ENCODE data around the gene NFATC3.

The NFATC3 gene

DNA sequence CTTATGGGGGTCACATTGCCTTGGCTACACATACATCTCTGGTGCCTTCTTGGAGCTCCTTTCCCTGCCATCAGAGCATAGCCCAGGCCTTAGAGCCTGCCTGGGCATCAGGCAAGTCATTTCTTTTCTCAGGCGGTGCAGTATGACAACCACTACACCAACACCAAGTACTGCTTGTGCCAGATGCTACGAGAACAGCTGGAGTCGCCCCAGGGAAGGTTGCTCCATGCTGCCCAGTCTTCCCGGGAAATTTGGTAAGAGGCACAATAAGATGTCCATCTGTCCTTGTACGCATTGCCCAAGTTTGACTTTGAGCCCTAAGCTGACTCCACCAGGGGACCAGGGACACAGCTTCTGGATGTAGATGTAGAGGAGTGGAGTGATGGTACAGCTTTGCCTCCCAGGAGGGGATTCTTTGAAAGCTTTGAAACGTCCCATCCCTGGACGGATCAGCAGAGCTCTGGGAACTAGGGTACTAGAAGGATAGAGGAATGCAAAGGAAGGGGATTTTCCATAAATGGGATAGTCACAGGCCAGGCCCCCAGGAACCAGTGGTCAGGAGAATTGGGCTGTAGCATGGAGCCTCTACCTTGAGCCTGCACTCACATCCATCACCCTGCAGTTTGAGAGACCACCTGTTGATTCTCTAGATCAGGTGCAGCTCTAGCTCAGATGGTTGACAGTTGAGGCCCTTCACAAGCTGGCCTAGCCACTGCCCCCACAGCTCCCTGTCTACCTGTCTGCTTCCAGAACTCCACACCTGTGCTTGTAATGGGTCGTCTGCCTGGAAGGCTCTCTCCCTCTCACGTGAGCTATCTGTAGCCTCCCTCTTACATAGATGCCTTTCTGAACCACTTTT, 11.0 kb upstream of the NFATC3 start:
- DNase-seq: no peak

DNA sequence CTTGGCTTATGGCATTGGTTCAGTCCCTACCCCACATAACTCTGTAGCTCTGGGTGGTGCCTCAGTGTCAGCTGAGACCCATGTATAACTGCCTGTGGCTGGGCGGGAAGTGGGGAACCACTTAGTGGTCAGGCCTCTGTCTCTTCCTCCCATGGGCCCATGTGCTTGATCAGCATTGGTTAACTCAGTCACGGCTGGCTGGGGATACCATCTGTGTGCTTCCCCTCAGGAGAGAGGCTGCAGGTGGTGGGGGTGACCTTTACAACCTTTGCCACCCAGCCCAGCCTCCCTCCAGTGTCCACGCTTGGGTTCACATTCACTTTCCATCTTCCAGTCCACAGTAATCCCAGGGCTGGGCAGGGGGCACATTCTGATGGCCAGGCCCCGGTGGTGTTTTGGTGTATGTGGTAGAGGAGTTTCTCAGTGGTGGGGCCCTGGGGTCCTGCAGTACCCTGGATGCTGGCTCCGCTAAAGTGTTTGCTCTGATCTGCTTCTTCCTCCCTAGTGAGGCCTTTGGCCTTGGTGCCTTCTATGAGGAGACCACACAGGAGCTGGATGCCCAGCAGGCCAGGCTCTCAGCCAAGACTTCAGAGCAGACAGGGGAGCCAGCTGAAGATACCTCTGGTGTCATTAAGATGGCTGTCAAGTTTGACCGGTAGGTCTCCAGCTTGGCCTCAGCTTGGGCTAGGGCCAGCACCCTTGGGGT, 10.2 kb upstream of the NFATC3 start:
- DNase-seq: no peak

DNA sequence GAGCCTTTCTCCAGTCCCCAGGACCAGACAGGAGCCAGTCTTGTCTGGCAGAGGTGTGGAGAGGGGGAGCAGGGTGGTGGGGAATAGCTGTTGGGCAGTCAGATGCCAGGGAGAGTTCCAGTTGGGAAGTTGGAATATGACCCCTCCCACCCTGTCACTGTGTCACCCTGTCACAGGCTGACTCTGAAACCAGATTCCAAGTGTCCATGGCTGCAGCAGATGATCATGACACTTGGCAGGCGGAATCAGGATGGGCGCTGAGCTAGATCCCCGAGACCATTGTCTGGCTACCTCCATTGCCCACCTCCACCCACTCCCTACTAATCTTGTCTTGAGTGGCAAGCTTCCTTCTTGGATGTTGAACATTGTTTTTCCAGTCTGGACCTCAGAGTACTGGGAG, 9.2 kb upstream of the NFATC3 start:
- DNase-seq: no peak

DNA sequence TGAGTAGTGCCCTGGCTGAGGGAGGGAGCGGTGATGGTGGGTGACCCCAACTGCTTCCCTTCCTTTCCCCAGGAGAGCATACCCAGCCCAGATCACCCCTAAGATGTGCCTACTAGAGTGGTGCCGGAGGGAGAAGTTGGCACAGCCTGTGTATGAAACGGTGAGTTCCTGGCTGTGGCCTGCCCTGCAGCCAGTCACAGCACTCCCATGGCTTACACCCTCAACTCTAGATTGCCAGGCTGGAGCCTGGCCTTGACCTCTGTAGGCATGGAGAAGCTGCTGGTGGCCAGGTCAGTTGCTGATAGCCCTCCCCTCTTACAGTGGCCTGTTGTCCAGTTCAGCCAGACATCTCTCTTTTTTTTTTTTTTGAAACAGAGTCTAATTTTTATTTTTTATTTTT, 8.6 kb upstream of the NFATC3 start:
- no peak for DNase-seq

DNA sequence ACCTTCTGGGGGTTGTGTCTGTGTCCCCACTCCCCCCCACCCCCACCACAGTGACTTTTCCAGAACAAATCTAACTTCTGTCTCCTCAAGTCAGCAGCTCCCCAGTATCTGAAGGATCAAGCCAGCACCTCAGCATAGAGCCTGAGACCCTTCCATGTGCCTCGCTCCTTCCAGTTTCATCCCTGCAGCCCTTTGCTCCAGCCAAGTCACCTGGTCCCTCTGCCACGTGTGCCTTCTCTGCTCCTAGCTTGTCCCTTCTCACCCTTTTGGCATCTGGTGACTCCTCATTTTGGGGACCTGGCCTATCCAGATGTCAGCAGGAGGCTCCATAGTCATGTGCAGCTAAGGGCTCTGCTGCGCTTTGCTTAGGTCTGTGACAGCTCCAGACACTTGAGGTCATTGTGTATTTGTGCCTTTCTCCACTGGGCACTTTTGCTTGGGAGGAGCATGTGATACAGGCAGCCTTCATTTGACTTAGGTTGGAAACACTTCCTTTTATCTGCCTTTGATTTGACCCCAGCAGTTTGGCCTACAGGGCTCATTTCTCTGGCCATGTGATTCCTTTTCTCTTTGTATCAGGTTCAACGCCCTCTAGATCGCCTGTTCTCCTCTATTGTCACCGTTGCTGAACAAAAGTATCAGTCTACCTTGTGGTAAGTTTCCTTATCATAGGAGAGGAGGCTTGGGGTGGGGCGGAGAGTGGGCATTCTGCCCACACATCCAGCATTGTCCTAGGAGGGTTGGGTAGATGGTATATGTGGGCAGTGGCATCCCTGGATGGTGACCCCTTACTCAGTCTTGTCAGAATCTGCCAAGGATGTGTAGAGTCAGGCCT, 7.1 kb upstream of the NFATC3 start:
- DNase-seq: no peak

DNA sequence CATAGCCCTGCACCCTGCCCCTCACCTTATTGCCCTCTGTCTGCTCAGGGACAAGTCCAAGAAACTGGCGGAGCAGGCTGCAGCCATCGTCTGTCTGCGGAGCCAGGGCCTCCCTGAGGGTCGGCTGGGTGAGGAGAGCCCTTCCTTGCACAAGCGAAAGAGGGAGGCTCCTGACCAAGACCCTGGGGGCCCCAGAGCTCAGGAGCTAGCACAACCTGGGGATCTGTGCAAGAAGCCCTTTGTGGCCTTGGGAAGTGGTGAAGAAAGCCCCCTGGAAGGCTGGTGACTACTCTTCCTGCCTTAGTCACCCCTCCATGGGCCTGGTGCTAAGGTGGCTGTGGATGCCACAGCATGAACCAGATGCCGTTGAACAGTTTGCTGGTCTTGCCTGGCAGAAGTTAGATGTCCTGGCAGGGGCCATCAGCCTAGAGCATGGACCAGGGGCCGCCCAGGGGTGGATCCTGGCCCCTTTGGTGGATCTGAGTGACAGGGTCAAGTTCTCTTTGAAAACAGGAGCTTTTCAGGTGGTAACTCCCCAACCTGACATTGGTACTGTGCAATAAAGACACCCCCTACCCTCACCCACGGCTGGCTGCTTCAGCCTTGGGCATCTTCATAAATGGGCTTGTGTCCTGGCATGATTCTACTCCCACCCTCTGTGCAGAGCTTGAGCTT, 6.3 kb upstream of the NFATC3 start:
- no peak for DNase-seq

DNA sequence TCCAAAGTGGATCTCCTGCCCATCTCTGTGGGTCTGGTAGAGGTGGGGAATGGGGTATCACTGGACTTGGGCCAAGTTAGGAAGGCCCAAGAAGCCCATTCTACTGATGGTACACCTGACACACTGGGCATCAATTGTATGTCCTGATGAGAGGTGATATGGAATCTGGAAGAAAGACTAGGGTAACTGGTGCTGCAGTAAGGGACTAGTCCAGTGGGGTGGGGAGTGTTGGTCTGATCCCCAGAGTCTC, 5.9 kb upstream of the NFATC3 start:
- no peak for DNase-seq

DNA sequence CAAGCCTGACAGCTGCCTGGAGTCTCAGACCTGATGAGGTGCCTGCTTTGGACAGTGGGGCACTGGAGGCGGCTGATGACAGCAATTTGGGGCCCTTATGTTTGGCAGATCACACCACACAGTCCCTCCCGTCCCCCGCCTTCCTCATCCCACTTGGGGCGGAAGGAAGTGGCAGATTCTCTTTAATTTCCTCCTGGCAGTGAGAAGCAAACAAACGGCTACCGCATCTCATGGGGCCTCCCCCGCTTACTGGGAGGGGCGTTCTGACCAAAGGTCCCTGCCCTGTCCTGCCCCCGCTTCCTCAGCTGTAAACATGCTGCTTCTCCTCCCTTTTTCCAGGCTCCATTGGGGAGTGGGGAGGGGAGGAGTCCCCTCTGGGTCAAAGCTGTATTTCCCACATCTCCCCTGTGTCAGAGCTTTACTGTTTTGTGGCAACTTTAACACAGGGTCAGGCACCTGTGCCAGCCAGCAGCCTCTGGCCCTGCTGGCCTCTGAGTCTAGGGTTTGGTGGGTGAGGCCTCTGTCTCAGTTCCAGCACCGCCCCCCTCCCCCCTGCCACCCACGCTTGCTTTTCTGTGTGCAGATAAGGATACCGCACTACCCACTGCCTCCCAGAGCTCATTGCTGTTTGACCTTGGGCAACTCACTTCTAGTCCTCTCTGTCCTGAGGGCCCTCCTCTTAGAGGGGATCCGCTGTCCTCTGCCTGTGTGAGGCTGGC, 5.4 kb upstream of the NFATC3 start:
- no peak for DNase-seq

DNA sequence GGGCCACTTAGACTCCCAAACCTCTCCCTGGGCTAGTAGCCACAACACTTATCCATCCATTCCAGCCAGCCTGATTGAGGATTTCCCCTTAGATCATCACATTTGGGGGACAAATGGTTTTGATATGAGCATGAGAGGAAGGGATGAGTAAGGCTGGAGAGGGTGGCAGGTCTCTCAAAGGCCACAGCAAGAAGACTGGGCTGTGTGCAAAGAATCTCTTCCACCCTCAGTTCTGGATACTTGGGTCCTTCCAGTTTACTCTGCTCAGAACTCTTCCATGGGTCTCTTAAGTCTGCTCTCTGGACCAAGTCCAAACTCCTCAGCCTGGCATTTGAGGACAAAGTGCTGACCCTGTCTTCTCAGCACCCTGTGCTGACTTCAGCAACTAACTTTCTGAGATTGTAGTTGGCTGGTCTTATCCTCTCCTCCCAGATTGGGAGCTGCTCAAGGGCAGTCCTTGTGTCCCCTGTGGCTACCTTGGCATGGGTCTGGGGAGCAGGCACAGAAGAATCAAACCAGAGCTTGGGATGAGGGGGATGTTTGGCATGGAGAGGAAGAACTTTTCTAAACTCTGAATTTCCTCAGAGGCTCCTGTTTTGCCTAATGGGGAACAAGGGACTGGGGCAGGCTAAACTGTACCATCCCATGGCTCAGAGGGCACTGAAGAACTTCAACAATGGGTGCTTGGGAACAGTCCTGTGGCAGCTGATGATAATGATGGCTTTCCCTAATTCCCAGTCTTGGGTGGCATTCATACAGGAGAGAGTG, 3.1 kb upstream of the NFATC3 start:
- DNase-seq: no peak

DNA sequence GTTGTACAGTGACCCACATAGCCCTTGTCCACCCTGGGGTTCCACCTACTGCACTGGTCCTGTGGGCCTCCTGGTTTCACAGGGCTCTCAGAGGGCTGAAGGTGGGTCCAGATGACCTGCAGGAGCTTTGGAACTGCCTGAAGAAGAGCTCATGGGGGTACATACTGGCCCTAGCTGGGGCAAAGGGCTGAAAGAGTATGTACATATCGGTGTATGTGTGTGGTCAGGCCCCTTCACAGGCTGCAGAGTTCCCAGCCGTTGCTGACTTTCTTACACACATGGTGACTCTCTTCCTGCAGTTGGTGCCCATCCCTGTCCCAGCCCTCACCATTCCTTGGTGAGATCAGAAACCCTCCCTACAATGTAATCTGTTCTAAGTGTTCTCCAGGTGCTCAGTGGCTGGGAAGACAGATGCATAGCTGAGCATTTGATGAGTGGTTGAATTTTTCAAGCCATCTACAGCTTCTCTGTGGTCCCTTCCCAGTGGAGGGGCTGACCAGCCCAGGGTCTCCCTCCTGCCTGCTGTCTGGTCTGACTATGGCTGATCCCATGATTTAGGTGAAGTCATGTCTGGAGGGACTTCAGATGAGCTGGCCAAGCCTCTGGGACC, 2.4 kb upstream of the NFATC3 start:
- no peak for DNase-seq

DNA sequence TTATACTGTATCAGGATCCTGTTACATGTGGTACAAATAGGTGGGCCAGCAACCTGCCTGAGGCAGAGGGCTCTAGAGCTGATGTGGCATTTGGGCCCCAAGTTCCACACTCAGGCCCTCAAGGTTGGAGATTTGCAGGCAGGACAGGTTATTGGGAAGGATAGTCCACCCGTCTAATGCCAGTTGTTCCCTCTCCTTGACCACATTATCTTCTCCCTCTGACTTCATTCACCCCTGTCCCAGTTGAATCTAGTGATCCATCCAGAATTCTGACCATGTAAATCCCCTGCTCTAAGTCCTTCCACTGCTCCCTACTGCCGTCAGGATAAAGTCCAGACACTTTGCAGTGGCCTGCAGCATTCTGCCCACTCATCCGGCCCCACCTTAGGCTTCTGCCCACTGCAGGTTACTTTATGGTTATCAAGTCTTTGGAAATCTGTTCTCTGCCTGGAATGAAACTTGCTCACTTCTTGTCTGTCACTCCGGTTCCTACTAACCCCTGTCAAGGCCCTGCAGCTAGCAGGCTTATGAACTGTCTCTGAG, 1.9 kb upstream of the NFATC3 start:
- DNase-seq: no peak

DNA sequence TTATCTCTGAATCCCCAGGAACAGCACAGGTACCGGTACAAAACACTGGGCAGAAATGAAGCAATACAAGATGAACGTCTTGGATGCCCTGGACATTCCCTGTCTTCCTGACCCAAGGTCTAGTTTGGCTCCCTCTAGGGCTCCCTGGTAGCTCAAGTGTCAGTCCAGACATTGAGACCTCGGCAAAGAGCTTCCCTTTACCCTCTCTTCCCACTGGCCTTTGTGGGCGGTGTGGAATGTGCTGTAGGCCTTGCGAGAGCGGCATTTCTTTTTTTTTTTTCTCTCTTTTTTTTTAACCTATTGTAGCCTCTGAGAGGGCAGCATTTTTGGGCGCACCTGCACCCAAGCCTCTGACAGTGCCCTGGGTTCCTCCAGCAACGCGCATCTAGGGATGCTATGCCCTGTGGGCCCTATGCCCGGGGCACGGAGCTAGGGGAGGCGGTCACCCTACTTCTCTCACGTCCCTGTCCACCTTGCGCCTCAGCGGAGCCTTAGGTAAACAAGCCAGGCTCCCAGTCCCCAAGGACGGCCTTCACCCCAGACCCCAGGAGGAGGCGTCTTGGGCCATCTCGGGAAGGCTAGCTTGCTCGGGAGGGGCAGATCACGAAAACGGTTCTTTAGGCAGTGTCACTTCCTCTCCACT, 1.2 kb upstream of the NFATC3 start:
- DNase-seq: no peak

DNA sequence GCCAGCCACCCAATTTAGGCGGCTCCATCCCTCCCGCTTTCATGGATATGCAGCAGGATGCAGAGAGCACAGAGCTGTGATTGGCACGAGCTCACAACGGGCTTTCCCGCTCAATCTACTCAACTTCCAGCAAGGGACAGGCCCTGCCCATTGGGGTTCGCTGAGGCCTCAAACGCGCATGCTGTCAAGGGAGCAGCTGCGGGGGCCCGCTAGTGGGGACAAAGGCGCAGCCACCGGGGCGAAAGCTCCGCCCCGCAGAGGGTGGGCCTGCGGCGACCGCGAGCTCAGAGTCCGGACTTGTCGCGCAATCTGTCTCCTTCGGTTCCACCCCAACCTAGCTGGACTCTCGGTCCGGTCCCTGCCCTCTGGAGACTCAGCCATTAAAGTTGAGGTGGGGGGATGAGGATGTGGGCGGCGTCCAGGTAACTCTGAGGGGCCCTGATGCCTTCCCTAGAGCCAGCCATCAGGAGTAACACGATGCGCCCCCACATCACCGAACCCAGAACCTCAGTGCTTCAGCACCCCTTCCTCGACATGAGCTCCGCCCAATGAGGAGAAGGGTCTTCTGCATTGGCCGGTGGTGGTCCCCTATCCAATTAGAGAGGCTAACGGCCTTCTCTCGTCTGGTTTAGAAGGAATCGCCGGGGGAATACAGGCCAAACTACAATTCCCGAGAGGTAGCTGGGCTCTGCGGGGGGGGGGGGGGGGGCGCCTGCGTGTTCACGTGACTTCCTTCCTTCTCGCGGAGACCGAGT, 489 bp upstream of the NFATC3 start:
- peak; percentile 31 for DNase-seq

DNA sequence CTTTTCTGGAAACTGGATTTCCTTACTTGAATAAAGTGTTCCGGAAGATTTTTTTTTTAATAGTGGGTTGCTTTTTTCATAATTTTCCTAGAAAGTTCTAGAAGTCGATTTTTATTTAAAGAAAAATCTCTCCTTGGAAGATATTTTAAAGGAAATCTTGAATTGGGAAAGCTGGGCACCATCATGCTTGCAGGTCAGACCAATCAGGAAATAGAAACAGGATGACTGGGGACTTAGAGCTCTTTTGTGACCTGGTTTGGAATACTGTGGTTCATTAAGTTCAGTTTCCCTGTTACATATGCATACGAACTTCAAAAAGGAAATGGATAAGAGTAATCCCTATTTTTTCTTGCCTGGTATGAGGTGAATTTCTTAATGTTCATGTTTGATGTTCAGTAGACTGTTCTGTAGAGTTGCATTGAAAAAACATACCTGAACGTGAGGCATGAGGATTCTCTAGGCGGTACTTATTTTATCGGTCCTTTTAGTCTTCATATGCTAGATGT, 1.2 kb downstream of the NFATC3 start:
- DNase-seq: no peak

DNA sequence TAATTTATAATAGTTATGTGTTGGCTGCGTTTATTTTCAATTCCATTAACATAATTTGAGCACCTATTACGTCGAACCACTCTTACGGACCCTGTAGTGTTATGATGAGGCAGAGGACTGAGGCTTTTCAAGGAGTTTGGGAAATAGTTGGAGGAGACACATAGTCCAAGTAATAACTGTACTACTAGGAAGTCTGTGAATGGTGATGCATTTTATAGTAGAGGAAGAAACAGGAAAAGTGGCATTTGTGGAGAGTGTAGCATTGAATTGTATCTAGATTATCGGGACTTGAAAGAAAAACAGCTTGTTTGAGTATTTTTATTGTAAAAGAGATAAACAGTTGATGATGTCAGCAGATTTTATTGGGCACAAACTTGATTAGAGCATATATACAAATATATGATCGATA, 1.7 kb downstream of the NFATC3 start:
- no peak for DNase-seq

DNA sequence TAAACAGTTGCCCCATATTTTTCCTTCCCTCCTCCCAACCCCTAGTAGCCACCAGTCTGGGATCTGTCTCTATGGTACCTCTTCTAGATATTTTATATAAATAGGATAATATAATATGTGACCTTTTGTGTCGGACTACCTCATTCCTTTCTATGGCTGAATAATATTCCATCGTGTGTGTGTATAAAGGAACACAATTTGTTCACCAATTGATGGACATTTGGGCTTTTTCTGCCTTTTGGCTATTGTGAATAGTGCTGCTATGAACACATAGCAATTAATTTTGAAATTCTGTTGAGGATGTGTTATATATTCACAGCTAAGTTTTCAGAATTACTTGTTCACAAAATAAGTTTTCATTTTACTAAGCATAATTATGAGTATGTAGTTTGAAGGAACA, 2.5 kb downstream of the NFATC3 start:
- no peak for DNase-seq

DNA sequence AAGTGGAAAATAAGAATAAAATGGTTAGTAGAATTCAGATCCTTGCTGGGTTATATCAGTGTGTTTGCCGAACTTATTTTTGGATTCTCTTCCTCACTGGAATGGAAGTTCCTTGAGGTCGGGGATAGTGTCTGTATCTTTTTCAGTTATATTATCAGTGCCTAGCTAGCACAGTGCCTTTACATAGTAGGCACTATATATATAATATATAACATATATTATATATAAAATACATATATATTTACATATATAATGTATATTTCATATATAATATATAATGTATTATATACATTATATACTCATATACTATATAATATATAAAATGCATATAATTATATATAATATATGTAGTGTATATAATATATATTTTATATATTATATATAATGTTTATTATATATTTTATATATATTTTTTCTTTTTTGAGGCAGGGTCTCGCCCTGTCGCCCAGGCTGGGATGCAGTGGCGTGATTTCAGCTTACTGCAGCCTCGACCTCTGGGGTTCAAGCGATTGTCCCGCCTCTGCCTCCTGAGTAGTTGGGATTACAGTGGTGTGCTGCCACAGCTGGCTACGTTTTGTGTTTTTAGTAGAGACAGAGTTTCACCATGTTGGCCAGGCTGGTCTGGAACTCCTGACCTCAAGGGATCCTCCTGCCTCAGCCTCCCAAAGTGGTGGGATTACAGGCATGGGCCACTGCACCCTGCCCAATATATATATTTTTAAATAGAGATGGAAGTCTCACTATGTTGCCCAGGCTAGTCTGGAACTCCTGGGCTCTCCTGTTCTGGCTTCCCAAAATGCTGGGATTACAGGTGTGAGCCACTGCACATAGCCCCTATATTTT, 3.2 kb downstream of the NFATC3 start:
- DNase-seq: no peak

DNA sequence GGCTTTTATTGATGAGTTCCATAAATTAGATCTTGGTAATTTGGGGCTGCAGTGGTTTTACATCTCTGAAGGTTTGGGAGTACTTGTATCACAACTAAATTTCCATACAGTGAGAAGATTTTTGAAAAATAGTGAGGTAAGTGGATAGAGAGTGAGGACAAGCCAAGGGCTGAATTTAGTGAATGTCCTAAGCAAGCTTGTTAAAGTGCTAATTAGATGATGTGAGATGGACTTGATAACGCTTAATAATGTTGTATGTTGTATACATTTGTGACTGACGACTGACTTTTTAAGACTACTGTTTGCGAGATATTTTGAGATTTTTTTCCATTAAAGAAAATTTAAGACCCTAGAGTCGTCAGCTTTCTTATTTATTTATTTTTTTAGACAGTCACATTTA, 3.9 kb downstream of the NFATC3 start:
- DNase-seq: no peak

DNA sequence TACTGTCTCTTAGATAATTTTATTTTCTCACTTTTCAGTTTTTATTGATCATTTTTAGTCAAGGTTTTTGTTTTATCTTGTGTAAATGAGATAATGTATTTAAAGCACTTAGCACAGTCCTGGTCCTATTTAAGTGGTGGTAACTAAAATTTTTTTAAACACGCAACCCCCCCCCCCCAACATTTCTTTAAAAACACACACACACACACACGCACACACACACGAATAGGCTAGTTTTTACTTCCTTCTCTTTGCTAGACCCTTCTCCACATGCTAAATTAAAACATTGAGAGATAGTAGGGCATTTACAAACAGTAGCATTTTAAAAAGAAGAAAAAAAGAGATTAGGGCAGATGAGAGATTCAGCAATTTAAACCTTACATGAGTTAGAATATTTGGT, 5.0 kb downstream of the NFATC3 start:
- DNase-seq: no peak
